ENCODE results near the gene DCAF12.

DNA sequence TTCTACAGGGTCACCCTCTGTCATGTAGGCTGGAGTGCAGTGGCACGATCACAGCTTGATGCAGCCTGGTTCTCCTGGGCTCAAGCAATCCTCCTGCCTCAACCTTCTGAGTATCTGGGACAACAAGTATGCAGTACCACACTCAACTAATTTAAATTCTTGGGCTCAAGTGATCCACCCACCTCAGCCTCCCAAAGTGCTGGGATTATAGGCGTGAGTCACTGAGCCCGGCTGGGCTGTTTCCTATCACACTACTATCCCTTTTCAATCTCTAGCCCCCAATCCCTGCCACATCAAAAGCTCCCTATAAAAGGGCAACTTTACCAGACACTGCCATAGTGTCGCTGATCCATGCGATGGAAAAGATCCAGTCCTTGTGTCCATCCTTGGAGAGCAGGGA is 20.4 kb downstream of the DCAF12 start:
- TF ChIP-seq, protein P1, sequence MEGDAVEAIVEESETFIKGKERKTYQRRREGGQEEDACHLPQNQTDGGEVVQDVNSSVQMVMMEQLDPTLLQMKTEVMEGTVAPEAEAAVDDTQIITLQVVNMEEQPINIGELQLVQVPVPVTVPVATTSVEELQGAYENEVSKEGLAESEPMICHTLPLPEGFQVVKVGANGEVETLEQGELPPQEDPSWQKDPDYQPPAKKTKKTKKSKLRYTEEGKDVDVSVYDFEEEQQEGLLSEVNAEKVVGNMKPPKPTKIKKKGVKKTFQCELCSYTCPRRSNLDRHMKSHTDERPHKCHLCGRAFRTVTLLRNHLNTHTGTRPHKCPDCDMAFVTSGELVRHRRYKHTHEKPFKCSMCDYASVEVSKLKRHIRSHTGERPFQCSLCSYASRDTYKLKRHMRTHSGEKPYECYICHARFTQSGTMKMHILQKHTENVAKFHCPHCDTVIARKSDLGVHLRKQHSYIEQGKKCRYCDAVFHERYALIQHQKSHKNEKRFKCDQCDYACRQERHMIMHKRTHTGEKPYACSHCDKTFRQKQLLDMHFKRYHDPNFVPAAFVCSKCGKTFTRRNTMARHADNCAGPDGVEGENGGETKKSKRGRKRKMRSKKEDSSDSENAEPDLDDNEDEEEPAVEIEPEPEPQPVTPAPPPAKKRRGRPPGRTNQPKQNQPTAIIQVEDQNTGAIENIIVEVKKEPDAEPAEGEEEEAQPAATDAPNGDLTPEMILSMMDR (IDR thresholded peaks at IDR 0.05) = no peak
- no peak for TF ChIP-seq POLR2AphosphoS5 (IDR thresholded peaks at IDR 0.05)
